GM12891 (cell line): Measurements from ENCODE around the gene PNLIPRP2.

Experiments
- PAX5 ChIP-seq: IDR thresholded peaks from 2 replicates; pipeline ENCODE4 v1.6.1; 2011; ENCODE audit warnings: low read length, moderate library complexity, mild to moderate bottlenecking; ENCODE audit not compliant: insufficient read depth, severe bottlenecking
- POLR2A ChIP-seq: IDR thresholded peaks from 2 replicates; pipeline ENCODE4 v1.6.1; 2011; ENCODE audit warnings: low read depth, low read length, control low read depth
- POLR2AphosphoS5 ChIP-seq: IDR thresholded peaks from 2 replicates; pipeline ENCODE4 v1.6.1; 2011; ENCODE audit warnings: low read depth, low read length, control low read depth
- POU2F2 ChIP-seq: IDR thresholded peaks from 2 replicates; pipeline ENCODE4 v1.6.1; 2011; ENCODE audit warnings: low read depth, mild to moderate bottlenecking, control low read depth, low read length, moderate library complexity
- SPI1 ChIP-seq: IDR thresholded peaks from 2 replicates; pipeline ENCODE4 v1.6.1; 2011; ENCODE audit warnings: low read depth, low read length, control low read depth
- TAF1 ChIP-seq: IDR thresholded peaks from 2 replicates; pipeline ENCODE4 v1.6.1; 2011; ENCODE audit warnings: low read depth, low read length, control low read depth

- TF ChIP-seq SPI1 (no peak), POLR2A (no peak), POLR2AphosphoS5 (no peak), TAF1 (no peak), PAX5 (no peak), POU2F2 (no peak)
Measured at GRCh38 chr10:116686632-116687031, 65.9 kb downstream of the PNLIPRP2 start.
